ENCODE data around the gene ZRANB1. TPM values are rescaled to one million over a fixed set of nuclear protein-coding genes. Genes with fewer than 3 reads are reported as not detected.

The ZRANB1 gene
- total RNA-seq, 1 experiment from 2014 or later = 12.5 TPM

DNA sequence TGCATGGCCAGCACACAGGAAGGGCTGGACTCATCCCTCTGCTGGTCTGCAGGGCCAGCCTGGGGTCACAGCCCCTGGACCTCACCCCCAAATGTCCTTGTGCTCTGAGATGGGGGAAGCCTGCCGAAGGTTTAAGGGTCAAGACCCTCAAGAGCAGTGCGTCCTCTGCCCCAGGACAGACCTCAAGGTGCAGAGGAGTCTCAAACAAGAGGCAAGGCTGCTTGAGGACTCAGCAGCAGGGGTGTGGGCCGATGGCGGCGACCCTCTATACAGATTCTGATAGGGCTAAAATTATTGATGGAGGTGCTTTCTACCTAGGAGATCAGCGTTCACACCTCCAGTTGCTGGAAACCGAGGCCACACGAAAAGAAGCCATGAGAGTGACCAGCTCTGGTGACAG lies 80.7 kb downstream of the ZRANB1 start:
- H3K36me3 Mint-ChIP-seq (ENCODE audit: insufficient read depth, unreplicated experiment) = peaks cover 23% of the 10 kb centered on the region
- DNase-seq = no peak
- CTCF ChIA-PET = no interaction called here
- TF ChIP-seq, protein P1, sequence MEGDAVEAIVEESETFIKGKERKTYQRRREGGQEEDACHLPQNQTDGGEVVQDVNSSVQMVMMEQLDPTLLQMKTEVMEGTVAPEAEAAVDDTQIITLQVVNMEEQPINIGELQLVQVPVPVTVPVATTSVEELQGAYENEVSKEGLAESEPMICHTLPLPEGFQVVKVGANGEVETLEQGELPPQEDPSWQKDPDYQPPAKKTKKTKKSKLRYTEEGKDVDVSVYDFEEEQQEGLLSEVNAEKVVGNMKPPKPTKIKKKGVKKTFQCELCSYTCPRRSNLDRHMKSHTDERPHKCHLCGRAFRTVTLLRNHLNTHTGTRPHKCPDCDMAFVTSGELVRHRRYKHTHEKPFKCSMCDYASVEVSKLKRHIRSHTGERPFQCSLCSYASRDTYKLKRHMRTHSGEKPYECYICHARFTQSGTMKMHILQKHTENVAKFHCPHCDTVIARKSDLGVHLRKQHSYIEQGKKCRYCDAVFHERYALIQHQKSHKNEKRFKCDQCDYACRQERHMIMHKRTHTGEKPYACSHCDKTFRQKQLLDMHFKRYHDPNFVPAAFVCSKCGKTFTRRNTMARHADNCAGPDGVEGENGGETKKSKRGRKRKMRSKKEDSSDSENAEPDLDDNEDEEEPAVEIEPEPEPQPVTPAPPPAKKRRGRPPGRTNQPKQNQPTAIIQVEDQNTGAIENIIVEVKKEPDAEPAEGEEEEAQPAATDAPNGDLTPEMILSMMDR (IDR thresholded peaks at IDR 0.05; ENCODE audit: unreplicated experiment) = no peak
- peak overlapping the region; percentile 46 for H3K27ac Mint-ChIP-seq (ENCODE audit: unreplicated experiment)
- no peaks in the 10 kb centered on the region for H3K27me3 Mint-ChIP-seq (ENCODE audit: unreplicated experiment)
- H3K4me3 Mint-ChIP-seq (ENCODE audit: low read depth, unreplicated experiment) = no peak overlapping the region
- intact Hi-C loops (cut with micrococcal nuclease; ENCODE audit: unreplicated experiment) = no loop called here
- H3K9me3 Mint-ChIP-seq (ENCODE audit: low read depth, unreplicated experiment) = no peaks in the 10 kb centered on the region
- H3K4me1 Mint-ChIP-seq (ENCODE audit: low read depth, unreplicated experiment) = no peaks in the 10 kb centered on the region
- BruUV-seq (replicated peaks) = no TSS peak

GRCh38 chr10:125023255-125023654 lies 81.3 kb downstream of the ZRANB1 start:
- Mint-ChIP-seq H3K4me1 (ENCODE audit: low read depth, unreplicated experiment) (no peaks in the 10 kb centered on the region), H3K9me3 (ENCODE audit: low read depth, unreplicated experiment) (no peaks in the 10 kb centered on the region), H3K27me3 (ENCODE audit: unreplicated experiment) (no peaks in the 10 kb centered on the region), H3K36me3 (ENCODE audit: insufficient read depth, unreplicated experiment) (peaks cover 23% of the 10 kb centered on the region), H3K27ac (ENCODE audit: unreplicated experiment) (no peak overlapping the region), H3K4me3 (ENCODE audit: low read depth, unreplicated experiment) (no peak overlapping the region)
- CTCF ChIA-PET = no interaction called here
- no peak for DNase-seq
- intact Hi-C loops (cut with micrococcal nuclease; ENCODE audit: unreplicated experiment) = no loop called here
- no TSS peak for BruUV-seq (replicated peaks)
- TF ChIP-seq, protein P1 (IDR thresholded peaks at IDR 0.05; ENCODE audit: unreplicated experiment) = no peak

DNA sequence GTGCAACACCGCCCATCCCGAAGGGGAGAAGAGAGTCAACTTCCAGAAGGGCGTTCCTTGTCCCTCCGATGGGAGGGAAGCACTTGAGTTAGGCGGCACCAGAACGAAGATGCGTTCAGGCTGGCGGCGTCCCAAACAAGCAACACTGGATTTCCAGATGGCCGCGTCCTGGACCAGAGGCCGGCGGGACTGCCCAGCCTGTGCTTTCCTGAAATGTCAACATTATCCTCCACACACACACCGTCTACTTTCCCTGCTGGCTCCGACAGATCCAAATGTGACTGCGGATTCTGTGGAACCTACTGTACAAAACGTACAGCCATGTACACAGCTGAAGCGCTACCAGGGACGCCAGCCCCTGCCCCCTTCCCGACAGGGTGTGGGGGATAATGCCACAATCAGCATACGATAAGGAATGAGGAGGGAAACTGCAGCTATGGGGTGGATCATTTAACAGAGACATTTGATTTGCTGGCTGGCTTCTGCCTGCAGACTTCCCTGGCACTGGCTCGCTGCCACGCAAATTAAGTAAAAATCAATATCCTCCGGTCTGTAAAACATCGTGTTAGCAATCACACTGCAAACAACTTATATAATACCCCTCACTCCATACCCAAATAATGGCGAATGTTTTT lies 82.1 kb downstream of the ZRANB1 start:
- CTCF ChIA-PET = no interaction called here
- no peaks in the 10 kb centered on the region for H3K27me3 Mint-ChIP-seq (ENCODE audit: unreplicated experiment)
- no TSS peak for BruUV-seq (replicated peaks)
- no peaks in the 10 kb centered on the region for H3K4me1 Mint-ChIP-seq (ENCODE audit: low read depth, unreplicated experiment)
- H3K4me3 Mint-ChIP-seq (ENCODE audit: low read depth, unreplicated experiment) = no peak overlapping the region
- H3K27ac Mint-ChIP-seq (ENCODE audit: unreplicated experiment) = no peak overlapping the region
- intact Hi-C loops (cut with micrococcal nuclease; ENCODE audit: unreplicated experiment) = no loop called here
- no peaks in the 10 kb centered on the region for H3K9me3 Mint-ChIP-seq (ENCODE audit: low read depth, unreplicated experiment)
- H3K36me3 Mint-ChIP-seq (ENCODE audit: insufficient read depth, unreplicated experiment) = peaks cover 23% of the 10 kb centered on the region
- TF ChIP-seq, protein P1 (IDR thresholded peaks at IDR 0.05; ENCODE audit: unreplicated experiment) = no peak
- DNase-seq = no peak

- TF ChIP-seq, protein P1 (IDR thresholded peaks at IDR 0.05; ENCODE audit: unreplicated experiment) = no peak
- DNase-seq = no peak
- no TSS peak for BruUV-seq (replicated peaks)
- H3K9me3 Mint-ChIP-seq (ENCODE audit: low read depth, unreplicated experiment) = no peaks in the 10 kb centered on the region
- H3K4me3 Mint-ChIP-seq (ENCODE audit: low read depth, unreplicated experiment) = no peak overlapping the region
- H3K4me1 Mint-ChIP-seq (ENCODE audit: low read depth, unreplicated experiment) = peaks cover 6% of the 10 kb centered on the region
- intact Hi-C loops (cut with micrococcal nuclease; ENCODE audit: unreplicated experiment) = no loop called here
- no peaks in the 10 kb centered on the region for H3K27me3 Mint-ChIP-seq (ENCODE audit: unreplicated experiment)
- peaks cover 27% of the 10 kb centered on the region for H3K36me3 Mint-ChIP-seq (ENCODE audit: insufficient read depth, unreplicated experiment)
- CTCF ChIA-PET = no interaction called here
- no peak overlapping the region for H3K27ac Mint-ChIP-seq (ENCODE audit: unreplicated experiment)
These were observed 82.7 kb downstream of the ZRANB1 start for GRCh38 chr10:125024497-125025234.
